DOHH2 (cell line): ENCODE results near the gene FRYL.

Experiments
- H3F3A ChIP-seq: fragments of 200-600 bp; sonication (generic), shearing (Covaris generic); 2 replicates; pipeline ENCODE4 v1.6.0; 2016; ENCODE audit warnings: antibody characterized with exemption, mild to moderate bottlenecking; ENCODE audit not compliant: control insufficient read depth, insufficient read depth
- H3K27ac ChIP-seq: fragments of 200-600 bp; sonication (generic); 2 replicates; pipeline ENCODE4 v1.5.1; 2014; ENCODE audit warnings: low read depth, mild to moderate bottlenecking, low read length, moderate library complexity
- H3K27me3 ChIP-seq: fragments of 200-600 bp; sonication (generic); 2 replicates; pipeline ENCODE4 v1.6.1; 2014; ENCODE audit warnings: mild to moderate bottlenecking, low read length, mixed read lengths; ENCODE audit not compliant: control insufficient read depth
- H3K36me3 ChIP-seq: fragments of 200-600 bp; sonication (generic); 2 replicates; pipeline ENCODE4 v1.6.1; 2014; ENCODE audit warnings: mild to moderate bottlenecking, low read length, moderate library complexity, mixed read lengths; ENCODE audit not compliant: control insufficient read depth
- H3K4me1 ChIP-seq: fragments of 200-600 bp; sonication (generic); 2 replicates; pipeline ENCODE4 v1.6.1; 2014; ENCODE audit warnings: mild to moderate bottlenecking, low read length, mixed read lengths; ENCODE audit not compliant: control insufficient read depth
- H3K4me2 ChIP-seq: fragments of 200-600 bp; sonication (generic); 2 replicates; pipeline ENCODE4 v1.6.0; 2014; ENCODE audit warnings: mild to moderate bottlenecking, low read length, moderate library complexity
- H3K4me3 ChIP-seq: fragments of 200-600 bp; sonication (generic); 2 replicates; pipeline ENCODE4 v1.5.1; 2014; ENCODE audit warnings: mild to moderate bottlenecking, low read length, mixed read lengths
- H3K79me2 ChIP-seq: fragments of 200-600 bp; sonication (generic); 2 replicates; pipeline ENCODE4 v1.6.1; 2014; ENCODE audit warnings: mild to moderate bottlenecking, low read length, mixed read lengths; ENCODE audit not compliant: control insufficient read depth
- H3K9me2 ChIP-seq: fragments of 200-600 bp; sonication (generic); replicated peaks from 2 replicates; pipeline ENCODE4 v1.6.1; 2014; ENCODE audit warnings: mild to moderate bottlenecking, low read length, mixed read lengths; ENCODE audit not compliant: control insufficient read depth
- H3K9me3 ChIP-seq: fragments of 200-600 bp; sonication (generic); 2 replicates; pipeline ENCODE4 v1.6.1; 2014; ENCODE audit warnings: antibody characterized with exemption, low read length, mixed read lengths; ENCODE audit not compliant: control insufficient read depth, insufficient read depth
- H4K20me1 ChIP-seq: fragments of 200-600 bp; sonication (generic); 2 replicates; pipeline ENCODE4 v1.6.0; 2014; ENCODE audit warnings: low read depth, mild to moderate bottlenecking, antibody characterized with exemption, low read length, moderate library complexity; ENCODE audit not compliant: control insufficient read depth, insufficient read depth
- EZH2phosphoT487 ChIP-seq: fragments of 200-600 bp; sonication (generic); IDR thresholded peaks from 2 replicates; pipeline ENCODE4 v1.6.1; 2017; ENCODE audit warnings: borderline replicate concordance, mild to moderate bottlenecking, antibody characterized with exemption, low read length, moderate library complexity, mixed read lengths
- TF ChIP-seq, protein P1 (sequence below): fragments of 200-600 bp; sonication (generic); IDR thresholded peaks from one replicate; pipeline ENCODE4 v1.5.1; 2014; ENCODE audit warnings: antibody characterized with exemption, mild to moderate bottlenecking, low read depth, low read length; ENCODE audit not compliant: poor library complexity, severe bottlenecking

FRYL gene

DNA sequence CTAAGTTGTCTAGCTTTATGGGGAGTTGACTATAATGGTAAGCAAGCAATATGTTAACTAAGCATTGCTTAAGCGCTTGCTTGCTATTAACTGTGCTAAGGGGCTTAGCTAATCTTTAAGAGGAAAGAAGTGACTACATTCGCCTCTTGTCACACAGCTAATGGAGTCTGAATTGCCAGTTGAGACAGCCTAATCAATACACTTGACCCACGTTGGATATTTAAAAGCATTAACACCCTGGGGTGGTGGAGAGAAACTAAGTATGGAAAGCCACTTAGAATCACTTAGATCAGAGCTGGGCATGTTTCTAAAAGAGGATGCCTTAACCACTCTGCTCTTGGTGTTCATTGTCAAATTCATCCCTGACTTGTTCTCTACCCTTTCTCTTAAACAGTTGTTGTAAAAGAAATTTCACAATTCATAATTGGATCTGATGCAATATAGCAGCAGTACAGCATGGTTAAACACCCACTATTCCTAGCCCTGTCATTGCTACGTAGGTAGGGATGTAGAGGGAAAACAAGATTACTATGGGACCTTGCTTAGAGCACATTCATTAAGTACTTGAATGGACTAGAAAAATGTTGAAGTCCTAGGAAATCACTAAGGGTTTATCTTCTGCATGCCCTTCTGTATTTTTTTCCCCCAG is 286.5 kb downstream of the FRYL start:
- no peaks in the 10 kb centered on the region for H3K9me2 ChIP-seq
- no peak overlapping the region for H3K4me2 ChIP-seq
- H3K27ac ChIP-seq, result no peak overlapping the region
- H3F3A ChIP-seq, result no peaks in the 10 kb centered on the region
- H3K36me3 ChIP-seq, result no peaks in the 10 kb centered on the region
- H3K79me2 ChIP-seq, result no peaks in the 10 kb centered on the region
- TF ChIP-seq, protein P1, sequence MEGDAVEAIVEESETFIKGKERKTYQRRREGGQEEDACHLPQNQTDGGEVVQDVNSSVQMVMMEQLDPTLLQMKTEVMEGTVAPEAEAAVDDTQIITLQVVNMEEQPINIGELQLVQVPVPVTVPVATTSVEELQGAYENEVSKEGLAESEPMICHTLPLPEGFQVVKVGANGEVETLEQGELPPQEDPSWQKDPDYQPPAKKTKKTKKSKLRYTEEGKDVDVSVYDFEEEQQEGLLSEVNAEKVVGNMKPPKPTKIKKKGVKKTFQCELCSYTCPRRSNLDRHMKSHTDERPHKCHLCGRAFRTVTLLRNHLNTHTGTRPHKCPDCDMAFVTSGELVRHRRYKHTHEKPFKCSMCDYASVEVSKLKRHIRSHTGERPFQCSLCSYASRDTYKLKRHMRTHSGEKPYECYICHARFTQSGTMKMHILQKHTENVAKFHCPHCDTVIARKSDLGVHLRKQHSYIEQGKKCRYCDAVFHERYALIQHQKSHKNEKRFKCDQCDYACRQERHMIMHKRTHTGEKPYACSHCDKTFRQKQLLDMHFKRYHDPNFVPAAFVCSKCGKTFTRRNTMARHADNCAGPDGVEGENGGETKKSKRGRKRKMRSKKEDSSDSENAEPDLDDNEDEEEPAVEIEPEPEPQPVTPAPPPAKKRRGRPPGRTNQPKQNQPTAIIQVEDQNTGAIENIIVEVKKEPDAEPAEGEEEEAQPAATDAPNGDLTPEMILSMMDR, result no peak
- no peak for TF ChIP-seq EZH2phosphoT487
- H3K9me3 ChIP-seq, result no peaks in the 10 kb centered on the region
- H3K27me3 ChIP-seq, result no peaks in the 10 kb centered on the region
- no peaks in the 10 kb centered on the region for H4K20me1 ChIP-seq
- H3K4me3 ChIP-seq, result no peak overlapping the region
- H3K4me1 ChIP-seq, result no peaks in the 10 kb centered on the region

DNA sequence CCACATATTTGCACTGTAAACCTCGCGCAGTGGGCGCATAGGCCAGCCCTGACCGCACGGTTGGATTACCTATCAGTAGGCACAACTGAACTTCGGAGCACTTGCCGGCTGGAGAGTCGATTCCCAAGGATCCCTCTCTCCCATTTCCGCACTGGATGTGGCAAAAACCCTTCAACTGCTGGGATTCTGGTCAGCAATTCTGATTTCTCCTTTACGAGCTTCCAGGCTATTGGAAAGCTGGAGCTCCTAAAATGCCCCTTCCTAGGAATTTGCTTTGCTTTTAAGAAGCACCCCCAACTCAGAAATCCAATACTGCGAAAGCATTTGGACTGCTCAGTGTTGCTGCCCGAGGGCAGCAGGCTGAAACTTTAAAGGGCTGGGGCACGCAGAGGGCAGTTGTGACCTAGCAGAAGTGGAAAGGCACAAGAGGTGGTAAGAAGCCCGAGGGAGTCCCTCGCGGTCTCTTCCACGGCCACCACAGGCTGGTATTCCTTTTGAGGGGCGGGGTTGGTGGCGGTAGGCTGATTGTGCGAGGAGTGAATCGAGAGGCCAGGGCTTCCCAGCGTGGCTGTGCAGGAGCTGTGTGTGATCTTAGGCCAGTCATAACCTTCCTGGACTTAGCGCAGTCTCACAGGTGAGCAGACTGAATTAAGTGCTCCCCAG is 288.4 kb downstream of the FRYL start:
- Histone ChIP-seq H3K9me2 (no peaks in the 10 kb centered on the region), H3K27me3 (peaks cover 3% of the 10 kb centered on the region; the same call in 1 of the 2 replicates), H3K27ac (no peak overlapping the region), H3K4me1 (no peaks in the 10 kb centered on the region), H3K79me2 (no peaks in the 10 kb centered on the region), H3F3A (no peaks in the 10 kb centered on the region), H4K20me1 (no peaks in the 10 kb centered on the region), H3K4me3 (no peak overlapping the region), H3K9me3 (no peaks in the 10 kb centered on the region), H3K4me2 (no peak overlapping the region), H3K36me3 (no peaks in the 10 kb centered on the region)
- TF ChIP-seq, protein P1, result no peak
- TF ChIP-seq EZH2phosphoT487, result no peak

DNA sequence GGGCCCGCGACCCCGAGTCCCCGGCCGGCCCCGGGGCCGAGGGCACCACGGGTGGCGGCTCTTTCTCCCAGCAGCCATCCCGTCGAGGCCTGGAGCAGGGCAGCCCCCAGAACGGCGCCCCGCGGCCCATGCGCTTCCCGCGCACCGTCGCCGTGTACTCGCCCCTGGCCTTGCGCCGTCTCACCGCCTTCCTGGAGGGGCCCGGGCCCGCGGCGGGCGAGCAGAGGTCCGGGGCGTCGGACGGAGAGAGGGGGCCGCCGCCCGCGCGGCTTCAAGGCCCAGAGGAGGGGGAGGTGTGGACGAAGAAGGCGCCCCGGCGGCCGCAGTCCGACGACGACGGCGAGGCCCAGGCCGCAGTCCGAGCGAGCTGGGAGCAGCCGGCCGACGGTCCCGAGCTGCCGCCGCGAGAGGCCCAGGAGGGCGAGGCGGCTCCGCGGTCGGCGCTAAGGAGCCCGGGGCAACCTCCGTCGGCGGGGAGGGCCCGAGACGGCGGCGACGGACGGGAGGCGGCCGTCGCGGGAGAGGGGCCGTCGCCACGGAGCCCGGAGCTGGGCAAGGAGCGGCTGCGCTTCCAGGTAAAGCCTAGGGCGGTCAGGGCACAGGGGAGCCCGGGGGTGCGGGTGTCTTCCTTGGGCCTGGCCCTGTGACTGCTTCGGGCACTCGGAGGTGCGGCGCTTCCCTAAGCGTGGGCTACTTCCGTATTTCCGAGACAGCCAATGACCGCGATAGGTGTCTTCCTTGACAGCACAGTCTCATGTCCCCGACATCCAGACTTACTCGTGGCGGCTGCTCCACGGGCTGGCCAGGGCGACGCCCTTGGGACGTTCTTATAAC is 289.2 kb downstream of the FRYL start:
- Histone ChIP-seq H3K36me3 (no peaks in the 10 kb centered on the region), H3K9me2 (no peaks in the 10 kb centered on the region), H3K79me2 (no peaks in the 10 kb centered on the region), H3K27ac (no peak overlapping the region), H3F3A (no peaks in the 10 kb centered on the region), H3K4me1 (no peaks in the 10 kb centered on the region), H4K20me1 (no peaks in the 10 kb centered on the region), H3K4me2 (no peak overlapping the region), H3K4me3 (no peak overlapping the region), H3K27me3 (peaks cover 3% of the 10 kb centered on the region; the same call in 1 of the 2 replicates), H3K9me3 (no peaks in the 10 kb centered on the region)
- no peak for TF ChIP-seq EZH2phosphoT487
- TF ChIP-seq, protein P1, result no peak
